ENCODE measurements around the gene A4GALT.

The A4GALT gene

DNA sequence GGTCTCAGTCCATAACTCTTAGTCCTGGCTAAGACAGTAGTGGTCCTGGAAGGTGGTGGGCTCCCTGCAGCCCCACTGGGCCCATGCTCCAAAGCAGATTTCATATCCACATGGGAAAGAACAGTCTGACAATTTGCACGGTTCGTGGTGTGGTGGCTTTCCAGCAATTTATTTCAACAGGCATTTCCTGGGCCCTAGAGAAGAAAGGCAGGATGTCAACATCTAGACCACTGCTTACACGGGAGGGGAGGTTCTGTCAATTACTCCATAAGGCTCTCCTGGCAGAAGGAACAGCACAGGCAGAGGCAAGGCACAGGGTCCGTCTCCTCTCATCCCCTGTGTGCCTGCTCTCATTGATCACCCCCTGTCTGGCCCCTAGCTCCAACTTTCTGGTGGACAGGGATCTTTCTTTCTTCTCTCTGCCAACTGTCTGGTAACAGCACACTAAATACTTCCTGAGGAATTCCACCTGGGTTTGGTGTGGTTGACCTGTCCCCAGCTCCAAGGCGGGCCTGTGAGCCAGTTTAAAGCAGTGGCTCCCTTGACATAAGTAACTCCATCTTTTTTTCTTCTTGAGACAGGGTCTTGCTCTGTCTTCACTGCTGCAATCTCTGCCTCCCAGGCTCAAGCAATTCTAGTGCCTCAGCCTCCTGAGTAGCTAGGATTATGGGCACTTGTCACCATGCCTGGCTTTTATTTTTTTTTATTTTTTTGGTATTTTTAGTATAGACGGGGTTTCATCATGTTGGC, 5.1 kb upstream of the A4GALT start:
- H3K27ac ChIP-seq (ENCODE audit: low read depth, low read length), result no peak overlapping the region
- H3K36me3 ChIP-seq (ENCODE audit: low read length), result no peaks in the 10 kb centered on the region
- H4K20me1 ChIP-seq (ENCODE audit: low read depth, low read length), result no peaks in the 10 kb centered on the region
- no peak overlapping the region for H2AFZ ChIP-seq (ENCODE audit: low read depth, low read length, severe bottlenecking)
- H3K79me2 ChIP-seq (ENCODE audit: insufficient read depth, low read length), result no peaks in the 10 kb centered on the region
- no peaks in the 10 kb centered on the region for H3K27me3 ChIP-seq (ENCODE audit: low read length)
- no peaks in the 10 kb centered on the region for H3K9me2 ChIP-seq (replicated peaks; ENCODE audit: insufficient read depth, low read length)
- H3K9ac ChIP-seq (ENCODE audit: low read length), result no peak overlapping the region
- no peak overlapping the region for H3K4me3 ChIP-seq (ENCODE audit: insufficient read depth, low read length, poor library complexity, severe bottlenecking)
- H3K4me2 ChIP-seq (ENCODE audit: low read depth, low read length, poor library complexity, severe bottlenecking), result no peak overlapping the region
- no peaks in the 10 kb centered on the region for H3F3A ChIP-seq (ENCODE audit: insufficient read depth)
- no peak for TF ChIP-seq EZH2phosphoT487 (conservative IDR thresholded peaks at IDR 0.05; ENCODE audit: low read length)
- TF ChIP-seq, protein P1, sequence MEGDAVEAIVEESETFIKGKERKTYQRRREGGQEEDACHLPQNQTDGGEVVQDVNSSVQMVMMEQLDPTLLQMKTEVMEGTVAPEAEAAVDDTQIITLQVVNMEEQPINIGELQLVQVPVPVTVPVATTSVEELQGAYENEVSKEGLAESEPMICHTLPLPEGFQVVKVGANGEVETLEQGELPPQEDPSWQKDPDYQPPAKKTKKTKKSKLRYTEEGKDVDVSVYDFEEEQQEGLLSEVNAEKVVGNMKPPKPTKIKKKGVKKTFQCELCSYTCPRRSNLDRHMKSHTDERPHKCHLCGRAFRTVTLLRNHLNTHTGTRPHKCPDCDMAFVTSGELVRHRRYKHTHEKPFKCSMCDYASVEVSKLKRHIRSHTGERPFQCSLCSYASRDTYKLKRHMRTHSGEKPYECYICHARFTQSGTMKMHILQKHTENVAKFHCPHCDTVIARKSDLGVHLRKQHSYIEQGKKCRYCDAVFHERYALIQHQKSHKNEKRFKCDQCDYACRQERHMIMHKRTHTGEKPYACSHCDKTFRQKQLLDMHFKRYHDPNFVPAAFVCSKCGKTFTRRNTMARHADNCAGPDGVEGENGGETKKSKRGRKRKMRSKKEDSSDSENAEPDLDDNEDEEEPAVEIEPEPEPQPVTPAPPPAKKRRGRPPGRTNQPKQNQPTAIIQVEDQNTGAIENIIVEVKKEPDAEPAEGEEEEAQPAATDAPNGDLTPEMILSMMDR (IDR thresholded peaks at IDR 0.05; ENCODE audit: insufficient read depth, low read length, poor library complexity, severe bottlenecking), result no peak
- no peaks in the 10 kb centered on the region for H3K9me3 ChIP-seq (ENCODE audit: insufficient read depth, low read length)

DNA sequence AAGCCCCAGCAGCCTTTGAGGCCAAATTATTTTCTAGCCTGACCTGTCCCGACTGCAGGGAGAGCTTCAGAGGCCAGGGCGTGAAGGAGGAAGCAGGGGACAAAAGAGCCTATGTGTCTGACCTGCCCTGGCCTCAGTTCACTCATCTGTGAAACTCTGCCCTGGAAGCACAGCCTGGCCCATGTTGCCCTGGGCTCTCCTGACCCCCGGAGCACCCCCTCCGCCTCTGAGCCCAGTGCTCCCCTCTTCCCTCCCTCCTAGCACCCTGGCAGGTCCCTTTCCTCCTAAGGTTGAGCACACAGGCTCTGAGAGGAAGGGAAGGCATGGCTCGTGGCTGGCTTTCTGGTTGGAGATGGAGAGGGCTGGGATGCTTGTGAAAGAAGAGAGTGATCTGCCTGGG, 3.4 kb upstream of the A4GALT start:
- Histone ChIP-seq H3K79me2 (ENCODE audit: insufficient read depth, low read length) (no peaks in the 10 kb centered on the region), H3K4me2 (ENCODE audit: low read depth, low read length, poor library complexity, severe bottlenecking) (no peak overlapping the region), H3K4me3 (ENCODE audit: insufficient read depth, low read length, poor library complexity, severe bottlenecking) (no peak overlapping the region), H3K9ac (ENCODE audit: low read length) (no peak overlapping the region), H3K36me3 (ENCODE audit: low read length) (no peaks in the 10 kb centered on the region), H3F3A (ENCODE audit: insufficient read depth) (peaks cover 6% of the 10 kb centered on the region), H3K9me2 (replicated peaks; ENCODE audit: insufficient read depth, low read length) (no peaks in the 10 kb centered on the region), H4K20me1 (ENCODE audit: low read depth, low read length) (no peaks in the 10 kb centered on the region), H2AFZ (ENCODE audit: low read depth, low read length, severe bottlenecking) (no peak overlapping the region), H3K27me3 (ENCODE audit: low read length) (no peaks in the 10 kb centered on the region), H3K9me3 (ENCODE audit: insufficient read depth, low read length) (no peaks in the 10 kb centered on the region), H3K27ac (ENCODE audit: low read depth, low read length) (no peak overlapping the region)
- TF ChIP-seq, protein P1 (IDR thresholded peaks at IDR 0.05; ENCODE audit: insufficient read depth, low read length, poor library complexity, severe bottlenecking), result no peak
- no peak for TF ChIP-seq EZH2phosphoT487 (conservative IDR thresholded peaks at IDR 0.05; ENCODE audit: low read length)

DNA sequence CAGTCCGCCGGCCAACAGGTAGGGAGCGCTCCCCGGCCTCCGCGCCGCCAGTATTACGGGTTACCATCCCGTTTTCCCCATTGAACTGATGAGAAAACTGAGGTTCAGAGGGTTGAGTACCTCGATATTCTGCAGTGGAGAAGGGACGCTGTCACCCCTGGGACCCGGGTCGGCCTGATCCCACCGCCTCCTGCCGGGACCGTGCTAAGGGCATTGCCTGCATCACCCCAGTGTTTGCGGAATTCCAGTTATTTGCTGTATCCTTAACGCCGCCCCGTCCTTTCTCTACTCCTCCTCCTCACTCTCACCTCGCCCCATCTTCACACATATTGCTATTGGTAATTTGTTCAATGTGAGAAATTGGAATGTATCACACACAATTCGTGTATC, 370 bp upstream of the A4GALT start:
- Histone ChIP-seq H3K79me2 (ENCODE audit: insufficient read depth, low read length) (no peaks in the 10 kb centered on the region), H4K20me1 (ENCODE audit: low read depth, low read length) (no peaks in the 10 kb centered on the region), H3K4me3 (ENCODE audit: insufficient read depth, low read length, poor library complexity, severe bottlenecking) (peak overlapping the region; percentile 54), H3K9ac (ENCODE audit: low read length) (peak overlapping the region; percentile 69; the same call in 1 of the 2 replicates), H3K36me3 (ENCODE audit: low read length) (no peaks in the 10 kb centered on the region), H3K27me3 (ENCODE audit: low read length) (no peaks in the 10 kb centered on the region), H3K9me2 (replicated peaks; ENCODE audit: insufficient read depth, low read length) (no peaks in the 10 kb centered on the region), H2AFZ (ENCODE audit: low read depth, low read length, severe bottlenecking) (no peak overlapping the region), H3K4me2 (ENCODE audit: low read depth, low read length, poor library complexity, severe bottlenecking) (peak overlapping the region; percentile 64), H3K9me3 (ENCODE audit: insufficient read depth, low read length) (no peaks in the 10 kb centered on the region), H3F3A (ENCODE audit: insufficient read depth) (peaks cover 33% of the 10 kb centered on the region), H3K27ac (ENCODE audit: low read depth, low read length) (no peak overlapping the region)
- TF ChIP-seq, protein P1 (IDR thresholded peaks at IDR 0.05; ENCODE audit: insufficient read depth, low read length, poor library complexity, severe bottlenecking), result no peak
- no peak for TF ChIP-seq EZH2phosphoT487 (conservative IDR thresholded peaks at IDR 0.05; ENCODE audit: low read length)
